CD4-positive, alpha-beta T cell treated with Interleukin-4 for 1 hour (primary cell): Measurements from ENCODE around the gene TMEM207.
A peak's percentile ranks its signal among the peaks of the same experiment; 100 is the strongest.

Source experiments
- DNase-seq, 2 donors: peaks; one replicate each; pipeline ENCODE4 v3.0.0-alpha.2; 2020 to 2022

The TMEM207 gene

GRCh38 chr3:190443257-190443656 is 6.4 kb downstream of the TMEM207 start:
- no peak for DNase-seq

GRCh38 chr3:190442240-190442639 is 7.5 kb downstream of the TMEM207 start:
- no peak for DNase-seq

GRCh38 chr3:190436331-190436730 is 13.4 kb downstream of the TMEM207 start:
- DNase-seq, result no peak

- no peak for DNase-seq
Measured at GRCh38 chr3:190435618-190436017, 14.1 kb downstream of the TMEM207 start.

GRCh38 chr3:190433626-190434025 is 16.1 kb downstream of the TMEM207 start:
- DNase-seq, result no peak

- no peak for DNase-seq
Measured at GRCh38 chr3:190432216-190432615, 17.5 kb downstream of the TMEM207 start.

- no peak for DNase-seq
Measured at GRCh38 chr3:190430906-190431305, 18.8 kb downstream of the TMEM207 start.

- no peak for DNase-seq
Measured at GRCh38 chr3:190429681-190430080, 20.0 kb downstream of the TMEM207 start.

- no peak for DNase-seq
Measured at GRCh38 chr3:190426806-190427507, 22.7 kb downstream of the TMEM207 start.

GRCh38 chr3:190425833-190426232 is 23.9 kb downstream of the TMEM207 start:
- DNase-seq, result no peak

- peak; percentile 20 to 55 for DNase-seq
Measured at GRCh38 chr3:190424478-190425439, 24.9 kb downstream of the TMEM207 start.

GRCh38 chr3:190424108-190424477 is 25.6 kb downstream of the TMEM207 start:
- no peak for DNase-seq

- no peak for DNase-seq
Measured at GRCh38 chr3:190414297-190414696, 35.4 kb downstream of the TMEM207 start.

- no peak for DNase-seq
Measured at GRCh38 chr3:190404715-190405114, 45.0 kb downstream of the TMEM207 start.

GRCh38 chr3:190401963-190402362 is 47.7 kb downstream of the TMEM207 start:
- no peak for DNase-seq

GRCh38 chr3:190399677-190400076 is 50.0 kb downstream of the TMEM207 start:
- no peak for DNase-seq

GRCh38 chr3:190397889-190398288 is 51.8 kb downstream of the TMEM207 start:
- DNase-seq, result no peak

- no peak for DNase-seq
Measured at GRCh38 chr3:190396001-190396400, 53.7 kb downstream of the TMEM207 start.

GRCh38 chr3:190388703-190389102 is 61.0 kb downstream of the TMEM207 start:
- DNase-seq, result no peak

- DNase-seq, result no peak
Measured at GRCh38 chr3:190387578-190388213, 62.0 kb downstream of the TMEM207 start, which contains the start of gene CLDN16. Gene CLDN16 (plus strand): TSS chr3:190388163. CDS start chr3:190388330, 167 bp downstream.

GRCh38 chr3:190385731-190386688 is 63.7 kb downstream of the TMEM207 start:
- DNase-seq, result no peak

GRCh38 chr3:190384309-190384756 is 65.4 kb downstream of the TMEM207 start:
- no peak for DNase-seq
